Tibial nerve (tissue), 4 donors: ENCODE measurements around the gene THSD4. TPM values are rescaled to one million over a fixed set of nuclear protein-coding genes. Genes with fewer than 3 reads are reported as not detected.

Source experiments
- DNase-seq, 2 donors: peaks; one replicate each; pipeline ENCODE4 v3.0.0-alpha.2; 2019; ENCODE audit warnings: low spot score in 2 of 2
- H3K27ac ChIP-seq, 4 donors: fragments of 200-600 bp; sonication (generic) in 3 of 4; one replicate each; pipeline ENCODE4 v1.5.1; 2017 to 2019; ENCODE audit warnings: mild to moderate bottlenecking in 1 of 4
- H3K27me3 ChIP-seq, 2 donors: fragments of 200-600 bp; sonication (generic) in 1 of 2; one replicate each; pipeline versions ENCODE4 v1.5.1 to v1.6.0; 2017 to 2019
- H3K36me3 ChIP-seq, 3 donors: fragments of 200-600 bp; sonication (generic); one replicate each; pipeline ENCODE4 v1.5.1; 2018 to 2019
- H3K4me1 ChIP-seq, 4 donors: fragments of 200-600 bp; sonication (generic) in 3 of 4; one replicate each; pipeline ENCODE4 v1.5.1; 2017 to 2019
- H3K4me3 ChIP-seq, 4 donors: fragments of 200-600 bp; sonication (generic) in 3 of 4; one replicate each; pipeline ENCODE4 v1.5.1; 2017 to 2019; ENCODE audit warnings: mild to moderate bottlenecking in 1 of 4, moderate library complexity in 1 of 4
- H3K9me3 ChIP-seq, 4 donors: fragments of 200-600 bp; sonication (generic) in 3 of 4; one replicate each; pipeline ENCODE4 v1.5.1; 2017 to 2019
- EP300 ChIP-seq, 2 donors: sonication (generic); formaldehyde crosslinking; IDR thresholded peaks; one replicate each; pipeline ENCODE4 v1.6.1; 2017; ENCODE audit warnings: antibody characterized with exemption in 2 of 2, mild to moderate bottlenecking in 1 of 2
- POLR2A ChIP-seq, 2 donors: fragments of 450-650 bp; IDR thresholded peaks; one replicate each; pipeline ENCODE4 v1.6.1; 2017; ENCODE audit warnings: antibody characterized with exemption in 2 of 2, mild to moderate bottlenecking in 2 of 2, moderate library complexity in 2 of 2
- WGBS, 2 donors: methylation state at CpG; one replicate each; pipeline ENCODE4 v1.1.5; 2018; 5-methylcytosine and 5-hydroxymethylcytosine counted together
- total RNA-seq, 4 donors: library from RNA; depleted of rRNA; stranded (reverse); fragments of >200 nt; gene quantifications; one replicate each; pipeline ENCODE4 v1.1.0, GENCODE V29; 2016
- TF ChIP-seq, protein P1 (sequence below), 5 experiments: fragments of 200-600 bp in 3 of 5; fragments of 450-650 bp in 2 of 5; sonication (generic) in 3 of 5; IDR thresholded peaks; one replicate each; pipeline ENCODE4 v1.5.1; 2016 to 2019; ENCODE audit warnings: antibody characterized with exemption in 5 of 5, mild to moderate bottlenecking in 3 of 5, moderate library complexity in 2 of 5

The THSD4 gene
- total RNA-seq, 4 donors from 2014 or later = 9.6 to 25.1 (median 21.2) TPM

DNA sequence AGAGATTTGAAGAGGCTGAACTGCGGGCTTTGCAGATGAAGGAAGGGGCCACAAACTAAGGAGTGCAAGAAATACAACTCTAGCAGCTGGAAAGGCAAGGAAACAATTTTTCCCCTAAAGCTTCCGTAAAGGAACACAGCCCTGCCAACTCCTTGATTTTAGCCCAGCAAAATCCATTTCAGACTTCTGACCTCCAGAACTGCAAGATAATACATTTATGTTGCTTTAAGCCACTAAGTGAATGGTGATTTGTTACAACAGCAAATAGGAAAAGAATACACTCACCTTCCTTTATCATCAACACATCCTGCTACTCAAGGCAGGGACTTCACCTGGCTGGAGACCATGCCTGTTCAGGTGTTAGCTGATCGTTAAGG, 575.8 kb downstream of the THSD4 start:
- H3K4me3 ChIP-seq = peak overlapping the region in 1 of 4 donors; percentile 1
- whole genome bisulfite sequencing, 2 donors = 67 to 76% methylated on average over 3 of the region's 3 CpGs

GRCh38 chr15:71691458-71692417, 576.5 kb downstream of the THSD4 start:
- Histone ChIP-seq H3K4me1 (peaks cover 0 to 16% (median 0%) of the 10 kb centered on the region in 4 donors), H3K27ac (peak overlapping the region in 3 of 4 donors; percentile 30 to 82 (median 57)), H3K4me3 (peak overlapping the region in 1 of 4 donors; percentile 1), H3K9me3 (peaks cover 0 to 3% (median 0%) of the 10 kb centered on the region in 4 donors), H3K27me3 (no peaks in the 10 kb centered on the region), H3K36me3 (no peaks in the 10 kb centered on the region)
- 44% methylated on average over 12 of the region's 12 CpGs for WGBS, 2 donors
- peak; percentile 49 to 85 for DNase-seq
- TF ChIP-seq POLR2A (IDR thresholded peaks at IDR 0.05) (no peak), EP300 (IDR thresholded peaks at IDR 0.05) (peak in 1 of 2 donors; percentile 94)

More for the DNA sequence above, 575.8 kb downstream of the THSD4 start:
- Histone ChIP-seq H3K27ac (peak overlapping the region in 3 of 4 donors; percentile 30 to 82 (median 56)), H3K9me3 (peaks cover 0 to 3% (median 0%) of the 10 kb centered on the region in 4 donors), H3K27me3 (no peaks in the 10 kb centered on the region), H3K36me3 (no peaks in the 10 kb centered on the region), H3K4me1 (peaks cover 0 to 16% (median 0%) of the 10 kb centered on the region in 4 donors)
- no peak for DNase-seq
- TF ChIP-seq, protein P1, sequence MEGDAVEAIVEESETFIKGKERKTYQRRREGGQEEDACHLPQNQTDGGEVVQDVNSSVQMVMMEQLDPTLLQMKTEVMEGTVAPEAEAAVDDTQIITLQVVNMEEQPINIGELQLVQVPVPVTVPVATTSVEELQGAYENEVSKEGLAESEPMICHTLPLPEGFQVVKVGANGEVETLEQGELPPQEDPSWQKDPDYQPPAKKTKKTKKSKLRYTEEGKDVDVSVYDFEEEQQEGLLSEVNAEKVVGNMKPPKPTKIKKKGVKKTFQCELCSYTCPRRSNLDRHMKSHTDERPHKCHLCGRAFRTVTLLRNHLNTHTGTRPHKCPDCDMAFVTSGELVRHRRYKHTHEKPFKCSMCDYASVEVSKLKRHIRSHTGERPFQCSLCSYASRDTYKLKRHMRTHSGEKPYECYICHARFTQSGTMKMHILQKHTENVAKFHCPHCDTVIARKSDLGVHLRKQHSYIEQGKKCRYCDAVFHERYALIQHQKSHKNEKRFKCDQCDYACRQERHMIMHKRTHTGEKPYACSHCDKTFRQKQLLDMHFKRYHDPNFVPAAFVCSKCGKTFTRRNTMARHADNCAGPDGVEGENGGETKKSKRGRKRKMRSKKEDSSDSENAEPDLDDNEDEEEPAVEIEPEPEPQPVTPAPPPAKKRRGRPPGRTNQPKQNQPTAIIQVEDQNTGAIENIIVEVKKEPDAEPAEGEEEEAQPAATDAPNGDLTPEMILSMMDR (IDR thresholded peaks at IDR 0.05) = no peak
- TF ChIP-seq POLR2A (IDR thresholded peaks at IDR 0.05) (no peak), EP300 (IDR thresholded peaks at IDR 0.05) (no peak)

DNA sequence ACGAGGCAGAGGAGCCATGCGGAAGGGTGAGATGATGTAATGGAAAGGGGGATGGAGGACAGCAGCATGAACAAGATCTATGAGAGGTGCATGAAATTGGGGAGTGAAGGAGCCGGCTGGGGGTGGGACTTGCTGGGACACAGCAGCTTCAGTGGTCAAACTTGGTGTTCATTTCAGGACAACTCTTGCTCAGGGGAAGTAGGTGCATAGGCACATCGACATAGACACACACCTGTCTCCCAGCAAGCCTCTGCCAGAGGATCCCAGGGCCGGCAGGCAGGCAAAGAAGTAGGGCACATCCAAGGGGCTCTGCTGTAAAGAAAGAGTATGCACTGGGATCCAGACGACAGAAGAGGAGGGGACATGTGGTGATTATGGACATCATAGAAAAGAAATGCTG, 582.0 kb downstream of the THSD4 start:
- TF ChIP-seq POLR2A (IDR thresholded peaks at IDR 0.05) = no peak
- TF ChIP-seq EP300 (IDR thresholded peaks at IDR 0.05) = no peak
- TF ChIP-seq, protein P1 (IDR thresholded peaks at IDR 0.05) = no peak
- H3K4me3 ChIP-seq = no peak overlapping the region
- no peak overlapping the region for H3K27ac ChIP-seq
- H3K27me3 ChIP-seq = no peaks in the 10 kb centered on the region
- H3K4me1 ChIP-seq = peaks cover 0 to 6% (median 0%) of the 10 kb centered on the region in 4 donors
- DNase-seq = no peak
- H3K9me3 ChIP-seq = no peaks in the 10 kb centered on the region
- 79 to 85% methylated on average over 6 of the region's 6 CpGs for WGBS, 2 donors
- no peaks in the 10 kb centered on the region for H3K36me3 ChIP-seq

DNA sequence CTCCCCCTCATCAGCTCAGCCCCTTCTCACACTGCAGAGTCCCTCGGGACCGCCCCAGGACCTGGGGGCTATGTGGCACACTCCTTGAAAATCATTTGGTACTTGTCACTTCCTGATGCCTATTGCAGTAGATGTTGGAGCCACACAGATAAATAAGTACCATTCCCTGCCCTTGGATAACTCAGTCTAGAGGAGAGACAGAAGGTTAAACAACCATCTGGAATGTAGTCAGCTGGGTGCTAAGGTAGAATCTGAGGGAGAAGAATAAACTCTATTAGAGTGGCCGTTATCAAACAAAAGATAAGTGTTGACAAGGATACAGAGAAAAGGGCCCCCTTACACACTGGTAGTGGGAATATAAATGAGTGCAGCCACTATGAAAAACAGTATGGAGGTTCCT, 582.8 kb downstream of the THSD4 start:
- Histone ChIP-seq H3K27me3 (no peaks in the 10 kb centered on the region), H3K9me3 (no peaks in the 10 kb centered on the region), H3K36me3 (no peaks in the 10 kb centered on the region), H3K27ac (no peak overlapping the region), H3K4me3 (no peak overlapping the region), H3K4me1 (no peaks in the 10 kb centered on the region)
- WGBS, 2 donors = 53 to 70% methylated on average over 3 of the region's 3 CpGs
- no peak for TF ChIP-seq EP300 (IDR thresholded peaks at IDR 0.05)
- TF ChIP-seq POLR2A (IDR thresholded peaks at IDR 0.05) = no peak
- TF ChIP-seq, protein P1 (IDR thresholded peaks at IDR 0.05) = no peak
- no peak for DNase-seq

- H3K27ac ChIP-seq = no peak overlapping the region
- no peaks in the 10 kb centered on the region for H3K9me3 ChIP-seq
- H3K4me3 ChIP-seq = no peak overlapping the region
- DNase-seq = no peak
- H3K36me3 ChIP-seq = no peaks in the 10 kb centered on the region
- 89 to 94% methylated on average over 1 of the region's 1 CpG for WGBS, 2 donors
- no peaks in the 10 kb centered on the region for H3K4me1 ChIP-seq
- H3K27me3 ChIP-seq = no peaks in the 10 kb centered on the region
- TF ChIP-seq POLR2A (IDR thresholded peaks at IDR 0.05) (no peak), EP300 (IDR thresholded peaks at IDR 0.05) (no peak)
- TF ChIP-seq, protein P1 (IDR thresholded peaks at IDR 0.05) = no peak
Measured at GRCh38 chr15:71698742-71699141, 583.5 kb downstream of the THSD4 start.
